Fibroblast of mammary gland (primary cell): Measurements from ENCODE around the gene HRC.
A peak's percentile ranks its signal among the peaks of the same experiment; 100 is the strongest.
"Not testable (repeated sequence)": the region's sequence is repeated elsewhere in the genome, so short reads cannot be mapped to it uniquely, and the experiment has no call there.

Source experiments
- DNase-seq: peaks from one replicate; pipeline ENCODE4 v3.0.0-alpha.2; 2010; ENCODE audit warnings: low read depth
- H3K4me3 ChIP-seq: 2 replicates; pipeline ENCODE4 v1.5.1; 2011; ENCODE audit warnings: low read depth, mild to moderate bottlenecking, low read length, moderate library complexity; ENCODE audit not compliant: control insufficient read depth
- TF ChIP-seq, protein P1 (sequence below): conservative IDR thresholded peaks from 2 replicates; pipeline ENCODE4 v1.5.1; 2011; ENCODE audit warnings: low read depth, low read length, inconsistent platforms; ENCODE audit not compliant: control insufficient read depth, insufficient read depth

HRC gene

DNA sequence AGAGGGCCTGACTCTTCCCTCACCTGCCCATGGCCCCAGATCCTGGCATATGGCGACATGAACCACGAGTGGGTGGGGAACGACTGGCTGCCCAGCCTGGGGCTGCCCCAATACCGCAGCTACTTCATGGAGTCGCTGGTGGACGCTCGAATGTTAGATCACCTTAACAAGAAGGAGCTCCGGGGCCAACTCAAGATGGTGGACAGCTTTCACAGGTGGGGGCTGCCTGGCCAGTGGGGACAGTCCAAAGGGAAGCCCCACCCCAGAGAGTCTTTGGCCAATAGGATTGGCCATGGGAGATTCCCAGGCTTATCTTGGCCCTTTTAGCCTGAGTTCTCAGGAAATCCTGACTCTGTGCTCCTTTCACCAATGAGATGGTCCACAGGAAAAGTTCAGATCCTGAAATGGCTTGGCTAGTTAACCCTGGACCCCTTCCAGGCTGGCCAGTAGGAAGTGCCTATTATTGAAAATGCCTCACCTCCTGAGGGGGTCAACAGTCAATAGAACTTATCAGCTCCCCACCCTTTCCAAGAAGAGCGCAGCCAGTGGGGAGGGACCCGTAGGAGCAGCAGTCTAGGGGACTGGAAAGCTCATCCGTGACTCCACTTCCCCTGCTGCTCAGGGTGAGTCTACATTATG, 7.0 kb downstream of the HRC start:
- TF ChIP-seq, protein P1, sequence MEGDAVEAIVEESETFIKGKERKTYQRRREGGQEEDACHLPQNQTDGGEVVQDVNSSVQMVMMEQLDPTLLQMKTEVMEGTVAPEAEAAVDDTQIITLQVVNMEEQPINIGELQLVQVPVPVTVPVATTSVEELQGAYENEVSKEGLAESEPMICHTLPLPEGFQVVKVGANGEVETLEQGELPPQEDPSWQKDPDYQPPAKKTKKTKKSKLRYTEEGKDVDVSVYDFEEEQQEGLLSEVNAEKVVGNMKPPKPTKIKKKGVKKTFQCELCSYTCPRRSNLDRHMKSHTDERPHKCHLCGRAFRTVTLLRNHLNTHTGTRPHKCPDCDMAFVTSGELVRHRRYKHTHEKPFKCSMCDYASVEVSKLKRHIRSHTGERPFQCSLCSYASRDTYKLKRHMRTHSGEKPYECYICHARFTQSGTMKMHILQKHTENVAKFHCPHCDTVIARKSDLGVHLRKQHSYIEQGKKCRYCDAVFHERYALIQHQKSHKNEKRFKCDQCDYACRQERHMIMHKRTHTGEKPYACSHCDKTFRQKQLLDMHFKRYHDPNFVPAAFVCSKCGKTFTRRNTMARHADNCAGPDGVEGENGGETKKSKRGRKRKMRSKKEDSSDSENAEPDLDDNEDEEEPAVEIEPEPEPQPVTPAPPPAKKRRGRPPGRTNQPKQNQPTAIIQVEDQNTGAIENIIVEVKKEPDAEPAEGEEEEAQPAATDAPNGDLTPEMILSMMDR: no peak
- no peak overlapping the region for H3K4me3 ChIP-seq
- no peak for DNase-seq

DNA sequence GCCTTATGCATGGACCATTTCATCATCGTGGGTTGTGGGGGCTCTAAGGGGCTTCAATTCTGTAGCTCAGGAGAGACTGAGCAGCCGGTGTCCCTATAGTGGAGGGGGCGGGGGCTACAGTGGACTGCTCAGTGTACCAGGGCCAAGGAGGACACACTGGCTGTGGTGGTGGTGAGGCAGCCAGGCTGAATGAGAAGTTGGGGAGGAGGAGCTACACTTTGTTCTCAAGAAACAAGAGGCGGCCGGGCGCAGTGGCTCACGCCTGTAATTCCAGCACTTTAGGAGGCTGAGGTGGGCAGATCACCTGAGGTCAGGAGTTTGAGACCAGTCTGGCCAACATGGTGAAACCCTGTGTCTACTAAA, 8.8 kb downstream of the HRC start:
- H3K4me3 ChIP-seq, DNase-seq: not testable (repeated sequence)

DNA sequence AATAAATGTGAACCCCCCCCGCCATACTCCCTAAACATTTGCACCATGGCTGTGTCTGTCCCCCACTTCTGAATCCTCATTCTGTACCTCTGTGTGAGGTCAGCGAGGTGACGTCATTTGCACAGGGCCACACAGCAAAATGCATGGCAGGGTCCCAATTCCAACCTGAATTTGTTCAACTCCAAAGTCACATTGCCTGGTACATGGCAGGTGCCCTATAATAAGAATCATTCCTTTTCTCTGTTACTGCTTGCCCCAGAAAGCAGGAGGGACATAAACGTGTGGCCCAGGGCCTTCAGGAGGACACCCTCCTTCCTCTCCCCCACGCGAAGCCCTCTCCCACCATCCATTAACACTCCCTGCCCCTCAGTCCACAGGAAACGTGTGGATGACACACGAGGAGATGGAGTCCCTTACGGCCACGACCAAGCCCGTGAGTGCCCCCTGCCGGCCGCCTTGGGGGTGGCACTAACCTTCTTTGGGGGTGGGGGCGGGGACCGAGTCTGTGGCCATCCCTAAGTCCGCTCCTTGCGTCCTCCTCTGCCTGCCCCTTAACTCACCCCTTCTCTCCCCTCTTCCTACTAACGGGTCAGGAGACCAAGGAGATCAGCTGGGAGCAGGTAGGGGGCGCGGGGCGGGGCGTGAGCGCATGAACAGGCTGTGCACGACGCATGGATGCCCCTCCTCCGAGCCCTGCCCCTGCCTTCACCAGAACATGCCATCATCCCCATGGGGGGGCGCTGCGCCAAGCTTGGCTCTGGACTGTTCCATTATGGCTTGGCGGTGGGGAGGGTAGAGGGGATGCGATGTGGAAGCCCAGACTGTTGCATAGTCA, 9.4 kb downstream of the HRC start:
- peak overlapping the region; percentile 35 for H3K4me3 ChIP-seq
- peak; percentile 73 for DNase-seq
- TF ChIP-seq, protein P1: peak; percentile 65

DNA sequence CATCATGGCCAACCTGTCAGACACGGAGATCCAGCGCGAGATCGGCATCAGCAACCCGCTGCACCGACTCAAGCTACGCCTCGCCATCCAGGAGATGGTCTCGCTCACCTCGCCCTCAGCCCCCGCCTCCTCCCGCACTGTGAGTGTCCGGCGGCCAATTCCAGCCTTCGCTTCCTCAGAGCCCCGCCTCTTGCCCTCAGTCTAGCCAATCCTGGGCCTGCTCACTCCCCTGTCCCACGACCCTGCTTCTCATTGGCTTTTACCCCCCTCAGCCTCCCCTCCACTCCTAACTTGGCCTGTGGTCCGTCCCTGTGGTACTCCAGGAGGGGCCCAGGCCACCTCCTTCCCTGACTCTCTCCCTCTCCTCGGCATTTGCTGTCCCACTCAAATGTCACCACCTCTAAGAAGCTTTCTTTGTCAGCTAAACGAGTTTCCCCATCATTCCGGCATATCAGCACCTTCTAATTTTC, 12.3 kb downstream of the HRC start:
- peak; percentile 86 for DNase-seq
- TF ChIP-seq, protein P1: no peak
- peak overlapping the region; percentile 69 for H3K4me3 ChIP-seq

DNA sequence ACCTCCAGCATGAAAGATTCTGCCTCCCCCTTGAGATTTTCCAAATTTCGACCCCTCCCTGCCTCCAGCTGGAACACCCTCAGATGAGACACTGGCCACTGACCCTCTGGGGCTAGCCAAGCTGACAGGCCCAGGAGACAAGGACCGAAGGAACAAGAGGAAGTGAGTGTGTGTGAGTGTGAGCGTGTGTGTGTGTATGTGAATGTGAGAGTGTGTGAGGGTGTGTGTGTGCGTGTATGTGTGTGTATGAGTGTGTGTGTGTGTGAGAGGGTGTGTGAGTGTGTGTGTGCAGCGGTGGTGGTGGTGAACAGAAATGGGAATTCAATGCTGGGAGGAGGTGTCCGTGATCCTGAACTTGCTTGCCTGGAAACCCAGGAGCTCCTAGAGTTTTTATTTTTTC, 13.8 kb downstream of the HRC start:
- DNase-seq: no peak
- no peak overlapping the region for H3K4me3 ChIP-seq
- TF ChIP-seq, protein P1: no peak

DNA sequence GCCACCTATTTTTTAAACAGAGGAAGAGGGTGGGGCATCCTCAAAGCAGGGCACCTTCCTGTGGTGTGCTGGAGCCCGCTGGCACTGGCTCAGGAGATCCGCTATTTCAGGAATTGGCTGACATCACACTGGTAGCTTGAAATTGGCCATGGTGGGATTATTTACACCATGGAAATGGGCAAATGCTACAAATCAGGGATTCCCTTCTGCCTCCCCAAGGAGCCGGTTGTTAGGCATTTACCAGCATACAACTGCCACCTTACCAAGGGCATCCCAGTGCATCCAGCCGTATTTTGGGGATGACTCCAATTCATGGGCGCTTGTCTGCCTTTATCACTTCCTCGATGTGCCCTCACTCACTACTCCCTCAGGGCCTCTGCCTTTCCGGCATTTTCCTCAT, 14.2 kb downstream of the HRC start:
- TF ChIP-seq, protein P1: no peak
- no peak for DNase-seq
- H3K4me3 ChIP-seq: no peak overlapping the region

DNA sequence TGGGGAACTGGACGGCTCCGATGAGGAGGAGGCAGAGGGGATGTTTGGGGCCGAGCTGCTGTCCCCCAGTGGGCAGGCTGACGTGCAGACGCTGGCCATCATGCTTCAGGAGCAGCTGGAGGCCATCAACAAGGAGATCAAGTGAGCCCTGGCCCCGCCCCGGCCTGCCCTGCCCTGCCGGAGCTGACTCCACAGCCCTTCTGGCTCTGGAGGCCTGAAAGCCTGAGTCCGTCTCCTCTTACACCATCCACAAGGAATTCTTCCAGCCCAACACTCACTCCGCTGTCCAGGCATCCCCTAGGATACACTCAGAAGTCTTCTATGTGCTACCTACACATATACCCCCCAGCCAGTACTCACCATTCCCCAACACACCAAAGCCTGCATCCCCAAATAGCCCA, 18.4 kb downstream of the HRC start:
- DNase-seq: no peak
- no peak overlapping the region for H3K4me3 ChIP-seq
- TF ChIP-seq, protein P1: no peak
